Suprapubic skin (tissue), 4 donors: ENCODE results near the gene BMP8A. TPM values are rescaled to one million over a fixed set of nuclear protein-coding genes. Genes with fewer than 3 reads are reported as not detected.
"Not testable (repeated sequence)": the region's sequence is repeated elsewhere in the genome, so short reads cannot be mapped to it uniquely, and the experiment has no call there.

Source experiments
- DNase-seq, 2 donors: peaks; one replicate each; pipeline ENCODE4 v3.0.0-alpha.2; 2019; ENCODE audit warnings: low spot score in 2 of 2
- H3K27ac ChIP-seq: fragments of 200-600 bp; sonication (generic); one replicate; pipeline ENCODE4 v1.5.1; 2019
- H3K27me3 ChIP-seq: fragments of 200-600 bp; sonication (generic); one replicate; pipeline ENCODE4 v1.5.1; 2019
- H3K36me3 ChIP-seq: fragments of 200-600 bp; sonication (generic); one replicate; pipeline ENCODE4 v1.5.1; 2019
- H3K4me1 ChIP-seq: fragments of 200-600 bp; sonication (generic); one replicate; pipeline ENCODE4 v1.5.1; 2019
- H3K4me3 ChIP-seq: fragments of 200-600 bp; sonication (generic); one replicate; pipeline ENCODE4 v1.5.1; 2019; ENCODE audit warnings: mild to moderate bottlenecking
- H3K9me3 ChIP-seq: fragments of 200-600 bp; sonication (generic); one replicate; pipeline ENCODE4 v1.5.1; 2019
- EP300 ChIP-seq: sonication (generic); formaldehyde crosslinking; IDR thresholded peaks from one replicate; pipeline ENCODE4 v1.6.1; 2017; ENCODE audit warnings: antibody characterized with exemption
- POLR2A ChIP-seq, 2 donors: fragments of 450-650 bp; IDR thresholded peaks; one replicate each; pipeline ENCODE4 v1.6.1; 2017; ENCODE audit warnings: antibody characterized with exemption in 2 of 2, mild to moderate bottlenecking in 2 of 2, moderate library complexity in 2 of 2
- POLR2AphosphoS5 ChIP-seq, 3 donors: sonication (generic); formaldehyde crosslinking; IDR thresholded peaks; one replicate each; pipeline ENCODE4 v1.6.1; 2017; ENCODE audit warnings: antibody characterized with exemption in 3 of 3
- whole genome bisulfite sequencing: methylation state at CpG from one replicate; pipeline ENCODE4 v1.1.5; 2018; 5-methylcytosine and 5-hydroxymethylcytosine counted together
- total RNA-seq, 4 donors: library from RNA; depleted of rRNA; stranded (reverse); fragments of >200 nt; gene quantifications; one replicate each; pipeline ENCODE4 v1.1.0, GENCODE V29; 2016
- TF ChIP-seq, protein P1 (sequence below), 2 donors: fragments of 200-600 bp in 1 of 2; fragments of 450-650 bp in 1 of 2; sonication (generic) in 1 of 2; IDR thresholded peaks; one replicate each; pipeline ENCODE4 v1.5.1; 2016 to 2019; ENCODE audit warnings: antibody characterized with exemption in 2 of 2, mild to moderate bottlenecking in 1 of 2, moderate library complexity in 1 of 2

BMP8A gene
- total RNA-seq, 4 donors from 2014 or later, result 0.38 to 1.7 TPM; not detected in 2

DNA sequence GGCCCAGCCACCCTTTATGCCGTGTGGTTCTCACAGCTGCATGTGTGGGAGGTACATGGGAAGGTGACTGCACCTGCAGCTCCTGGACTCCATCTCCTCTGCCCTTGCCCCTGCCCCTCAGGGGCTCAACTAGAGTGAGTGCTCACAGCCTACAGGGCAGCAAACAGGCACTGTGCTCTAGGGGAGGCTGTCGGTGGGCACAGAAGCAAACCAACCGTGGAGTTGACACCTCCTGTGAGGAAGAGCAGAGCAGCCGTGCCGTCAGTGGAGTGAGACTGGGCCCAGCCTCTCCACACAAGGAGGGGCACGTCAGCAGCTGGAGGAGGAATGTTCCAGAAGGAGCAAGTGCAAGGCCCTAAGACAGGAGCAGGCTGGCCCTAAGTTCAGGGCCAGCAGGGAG lies 32.7 kb downstream of the BMP8A start:
- DNase-seq, result no peak
- no peaks in the 10 kb centered on the region for H3K4me1 ChIP-seq
- H3K27me3 ChIP-seq, result no peaks in the 10 kb centered on the region
- H3K27ac ChIP-seq, result no peak overlapping the region
- H3K9me3 ChIP-seq, result no peaks in the 10 kb centered on the region
- TF ChIP-seq, protein P1, sequence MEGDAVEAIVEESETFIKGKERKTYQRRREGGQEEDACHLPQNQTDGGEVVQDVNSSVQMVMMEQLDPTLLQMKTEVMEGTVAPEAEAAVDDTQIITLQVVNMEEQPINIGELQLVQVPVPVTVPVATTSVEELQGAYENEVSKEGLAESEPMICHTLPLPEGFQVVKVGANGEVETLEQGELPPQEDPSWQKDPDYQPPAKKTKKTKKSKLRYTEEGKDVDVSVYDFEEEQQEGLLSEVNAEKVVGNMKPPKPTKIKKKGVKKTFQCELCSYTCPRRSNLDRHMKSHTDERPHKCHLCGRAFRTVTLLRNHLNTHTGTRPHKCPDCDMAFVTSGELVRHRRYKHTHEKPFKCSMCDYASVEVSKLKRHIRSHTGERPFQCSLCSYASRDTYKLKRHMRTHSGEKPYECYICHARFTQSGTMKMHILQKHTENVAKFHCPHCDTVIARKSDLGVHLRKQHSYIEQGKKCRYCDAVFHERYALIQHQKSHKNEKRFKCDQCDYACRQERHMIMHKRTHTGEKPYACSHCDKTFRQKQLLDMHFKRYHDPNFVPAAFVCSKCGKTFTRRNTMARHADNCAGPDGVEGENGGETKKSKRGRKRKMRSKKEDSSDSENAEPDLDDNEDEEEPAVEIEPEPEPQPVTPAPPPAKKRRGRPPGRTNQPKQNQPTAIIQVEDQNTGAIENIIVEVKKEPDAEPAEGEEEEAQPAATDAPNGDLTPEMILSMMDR (IDR thresholded peaks at IDR 0.05), result no peak
- TF ChIP-seq POLR2A (IDR thresholded peaks at IDR 0.05) (no peak), POLR2AphosphoS5 (IDR thresholded peaks at IDR 0.05) (no peak), EP300 (no peak)
- no peak overlapping the region for H3K4me3 ChIP-seq
- H3K36me3 ChIP-seq, result peaks cover 32% of the 10 kb centered on the region
- WGBS, result 75% methylated on average over 6 of the region's 6 CpGs

DNA sequence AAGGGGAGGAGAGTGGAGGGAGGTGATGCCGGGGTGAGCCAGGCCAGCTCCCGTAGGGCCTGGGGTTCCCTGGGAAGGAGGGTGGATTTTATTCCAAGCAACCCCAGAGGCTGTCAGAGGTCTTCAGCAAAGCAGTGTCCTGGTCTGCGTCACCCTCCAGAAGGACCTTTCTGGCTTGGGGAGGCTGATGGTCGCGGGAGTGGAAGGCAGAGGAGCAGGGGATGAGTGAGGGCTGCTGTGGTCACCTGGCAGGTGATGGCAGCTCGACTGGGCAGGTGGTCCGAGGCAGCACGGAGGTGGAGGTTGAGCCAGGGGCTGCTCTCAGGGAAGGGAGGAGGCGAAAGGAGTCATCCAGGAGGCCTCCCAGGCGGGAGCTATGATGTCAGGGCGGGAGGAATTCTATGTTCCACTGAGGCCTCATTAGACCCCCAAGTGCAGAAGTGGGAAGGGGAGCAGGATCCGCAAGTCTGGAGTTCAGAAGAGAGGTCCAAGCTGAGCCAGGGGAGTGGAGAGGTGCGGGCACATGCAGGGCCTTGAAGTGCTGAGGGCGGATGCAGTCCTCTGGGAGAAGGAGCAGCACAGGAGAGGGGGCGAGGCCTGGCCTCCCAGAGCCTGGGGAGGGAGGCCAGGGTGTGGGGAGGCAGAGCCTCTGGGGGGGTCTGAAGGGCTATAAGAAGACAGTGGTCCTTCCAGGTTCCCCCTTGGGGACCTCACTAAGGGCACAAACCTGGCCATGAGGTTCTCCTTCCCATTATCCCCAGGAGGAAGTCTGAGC lies 33.3 kb downstream of the BMP8A start:
- Histone ChIP-seq H3K36me3 (peaks cover 38% of the 10 kb centered on the region), H3K27ac (no peak overlapping the region), H3K4me1 (no peaks in the 10 kb centered on the region), H3K27me3 (no peaks in the 10 kb centered on the region), H3K9me3 (no peaks in the 10 kb centered on the region), H3K4me3 (no peak overlapping the region)
- DNase-seq, result no peak
- 89% methylated on average over 15 of the region's 15 CpGs for WGBS
- TF ChIP-seq EP300, result no peak
- TF ChIP-seq POLR2A (IDR thresholded peaks at IDR 0.05), result no peak
- TF ChIP-seq POLR2AphosphoS5 (IDR thresholded peaks at IDR 0.05), result no peak
- TF ChIP-seq, protein P1 (IDR thresholded peaks at IDR 0.05), result no peak

DNA sequence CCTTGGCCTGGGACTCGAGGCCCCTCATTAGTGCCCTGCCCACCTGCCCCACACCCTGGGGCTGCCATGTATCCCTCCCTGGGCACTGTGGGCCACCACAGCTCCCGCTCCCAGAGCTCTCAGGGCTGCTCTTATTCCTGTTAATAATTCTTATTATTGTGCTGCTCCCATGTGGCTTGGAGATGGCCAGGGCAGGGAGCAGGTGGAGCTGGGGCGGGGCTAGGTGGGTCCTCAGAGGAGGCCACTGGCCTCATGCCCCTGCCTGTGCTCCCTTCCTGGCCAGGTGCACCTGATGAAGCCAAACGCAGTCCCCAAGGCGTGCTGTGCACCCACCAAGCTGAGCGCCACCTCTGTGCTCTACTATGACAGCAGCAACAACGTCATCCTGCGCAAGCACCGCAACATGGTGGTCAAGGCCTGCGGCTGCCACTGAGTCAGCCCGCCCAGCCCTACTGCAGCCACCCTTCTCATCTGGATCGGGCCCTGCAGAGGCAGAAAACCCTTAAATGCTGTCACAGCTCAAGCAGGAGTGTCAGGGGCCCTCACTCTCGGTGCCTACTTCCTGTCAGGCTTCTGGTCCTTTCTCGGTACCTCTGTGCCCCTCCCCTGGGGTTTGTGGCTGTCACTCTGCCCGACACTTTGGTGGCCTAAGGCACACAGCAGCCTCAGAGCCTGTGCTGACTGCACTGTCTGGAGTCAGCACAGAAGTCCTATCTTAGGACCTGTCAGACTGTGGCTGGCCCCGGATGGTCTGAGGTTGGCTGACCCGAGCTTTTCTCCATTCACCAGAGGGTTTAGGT lies 34.1 kb downstream of the BMP8A start:
- Histone ChIP-seq H3K27me3 (no peaks in the 10 kb centered on the region), H3K36me3 (peaks cover 44% of the 10 kb centered on the region), H3K4me1 (no peaks in the 10 kb centered on the region), H3K9me3 (no peaks in the 10 kb centered on the region), H3K27ac (no peak overlapping the region), H3K4me3 (no peak overlapping the region)
- TF ChIP-seq EP300 (no peak), POLR2A (IDR thresholded peaks at IDR 0.05) (no peak), POLR2AphosphoS5 (IDR thresholded peaks at IDR 0.05) (no peak)
- TF ChIP-seq, protein P1 (IDR thresholded peaks at IDR 0.05), result no peak
- WGBS, result 93% methylated on average over 16 of the region's 17 CpGs
- no peak for DNase-seq

DNA sequence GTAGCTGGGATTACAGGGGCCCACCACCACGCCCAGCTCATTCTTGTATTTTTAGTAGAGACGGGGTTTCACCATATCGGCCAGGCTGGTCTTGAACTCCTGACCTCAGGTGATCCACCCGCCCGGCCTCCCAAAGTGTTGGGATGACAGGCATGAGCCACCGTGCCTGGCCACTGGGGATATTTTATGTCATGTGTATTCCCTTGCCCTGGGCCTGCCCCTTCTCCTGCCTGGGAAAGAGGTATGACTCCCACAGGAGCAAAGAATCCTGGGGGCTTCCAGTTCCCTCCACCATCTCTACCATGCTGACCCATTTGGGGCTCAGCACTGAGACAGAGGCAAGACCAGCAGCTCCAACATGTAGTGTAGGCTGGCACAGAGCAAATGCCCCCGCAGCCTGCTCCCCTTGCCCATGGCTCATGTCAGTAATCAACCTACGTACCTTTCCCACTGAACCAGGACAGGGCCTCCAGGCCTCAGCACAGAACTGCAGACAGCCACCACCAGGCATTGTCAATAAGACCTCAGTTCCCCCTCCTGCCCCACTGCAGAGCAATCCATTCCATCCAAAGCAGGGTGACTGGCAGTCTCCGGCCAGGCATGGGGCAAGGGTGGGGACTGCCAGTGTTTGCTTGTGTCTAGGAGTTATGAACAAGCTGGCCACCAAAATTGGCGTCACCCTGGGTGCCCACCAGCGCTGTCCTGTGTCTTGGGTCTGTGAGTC lies 35.2 kb downstream of the BMP8A start:
- H3K4me1 ChIP-seq, result no peaks in the 10 kb centered on the region
- no peak overlapping the region for H3K27ac ChIP-seq
- no peak overlapping the region for H3K4me3 ChIP-seq
- peaks cover 53% of the 10 kb centered on the region for H3K36me3 ChIP-seq
- H3K27me3 ChIP-seq, result no peaks in the 10 kb centered on the region
- TF ChIP-seq EP300 (no peak), POLR2AphosphoS5 (IDR thresholded peaks at IDR 0.05) (no peak)
- TF ChIP-seq, protein P1 (IDR thresholded peaks at IDR 0.05), result no peak
- no peaks in the 10 kb centered on the region for H3K9me3 ChIP-seq
- 97% methylated on average over 10 of the region's 11 CpGs for WGBS
- no peak for DNase-seq

DNA sequence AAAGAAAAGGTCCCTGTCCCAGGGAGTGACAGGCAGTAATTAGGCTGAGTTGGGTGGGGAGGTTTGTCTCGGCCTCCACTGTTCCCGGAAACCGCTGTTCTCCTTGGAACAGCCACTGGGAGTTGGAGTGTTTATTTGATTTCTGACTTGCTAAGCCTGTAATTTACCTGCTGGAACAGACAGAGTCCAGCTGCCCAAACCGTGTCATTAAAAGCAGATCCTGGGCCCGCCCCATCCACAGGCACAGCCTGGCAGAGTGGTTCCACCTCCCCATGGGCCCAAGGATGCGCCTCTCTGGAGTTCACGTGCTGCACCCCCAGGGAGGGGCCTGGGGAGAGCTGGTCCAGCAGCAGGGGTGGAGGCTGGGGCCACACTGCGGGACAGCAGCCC lies 35.7 kb downstream of the BMP8A start:
- not testable (repeated sequence) for H3K4me1 ChIP-seq, H3K9me3 ChIP-seq, H3K4me3 ChIP-seq, H3K27ac ChIP-seq, H3K27me3 ChIP-seq, DNase-seq
- H3K36me3 ChIP-seq, result peaks cover 58% of the 10 kb centered on the region
- 90% methylated on average over 8 of the region's 8 CpGs for WGBS
